Body of pancreas (tissue), 4 donors: ENCODE results near the gene SVIL. TPM values are rescaled to one million over a fixed set of nuclear protein-coding genes. Genes with fewer than 3 reads are reported as not detected.

Experiments used
- ATAC-seq: fragments of 150-250 bp; one replicate; pipeline ENCODE4 v1.9.1; 2016
- DNase-seq, 4 donors: peaks; one replicate each; pipeline ENCODE4 v3.0.0-alpha.2; 2019
- H3K27ac ChIP-seq, 4 donors: fragments of 200-600 bp; sonication (generic); 1 replicate in 3 of 4; 2 replicates in 1 of 4; pipeline versions ENCODE4 v1.5.1 to v1.6.1; 2016 to 2019; ENCODE audit warnings: mild to moderate bottlenecking in 1 of 4, mixed read lengths in 1 of 4, moderate library complexity in 1 of 4
- H3K27me3 ChIP-seq, 2 donors: fragments of 200-600 bp; sonication (generic); one replicate each; pipeline ENCODE4 v1.6.0; 2016; ENCODE audit warnings: mild to moderate bottlenecking in 1 of 2
- H3K36me3 ChIP-seq, 2 donors: fragments of 200-600 bp; sonication (generic); replicated peaks in 1 of 2; 2 replicates each; pipeline ENCODE4 v1.5.1; 2016; ENCODE audit warnings: low read depth in 2 of 2; ENCODE audit not compliant: insufficient read depth in 1 of 2
- H3K4me1 ChIP-seq: fragments of 200-600 bp; sonication (generic); one replicate; pipeline ENCODE4 v1.6.0; 2016
- H3K4me3 ChIP-seq, 2 donors: fragments of 200-600 bp; sonication (generic); 1 replicate in 1 of 2; 2 replicates in 1 of 2; pipeline ENCODE4 v1.5.1; 2016 to 2019
- H3K9me3 ChIP-seq, 3 donors: fragments of 200-600 bp; sonication (generic); 1 replicate in 2 of 3; 2 replicates in 1 of 3; pipeline ENCODE4 v1.5.1; 2016
- POLR2A ChIP-seq, 3 donors: fragments of 450-650 bp; IDR thresholded peaks; one replicate each; pipeline ENCODE4 v1.6.1; 2016; ENCODE audit warnings: antibody characterized with exemption in 3 of 3, mild to moderate bottlenecking in 2 of 3
- whole genome bisulfite sequencing, 2 donors: methylation state at CpG; one replicate each; pipeline ENCODE4 v1.1.5; 2017; 5-methylcytosine and 5-hydroxymethylcytosine counted together
- intact Hi-C: fragments of 100-400 bp; cut with DNase I; formaldehyde crosslinking; loops from one replicate; pipeline ENCODE4 v1.15.1; 2023
- total RNA-seq, 2 donors: library from RNA; depleted of rRNA; stranded (reverse); fragments of >200 nt; gene quantifications; one replicate each; pipeline ENCODE4 v1.1.0, GENCODE V29; 2016
- TF ChIP-seq, protein P1 (sequence below), 7 experiments: fragments of 450-650 bp in 4 of 7; fragments of 200-600 bp in 3 of 7; sonication (generic) in 3 of 7; IDR thresholded peaks; one replicate each; pipeline ENCODE4 v1.5.1; 2016 to 2019; ENCODE audit warnings: antibody characterized with exemption in 7 of 7

SVIL gene
- total RNA-seq, 2 donors from 2014 or later = 25.4 to 41.2 TPM

DNA sequence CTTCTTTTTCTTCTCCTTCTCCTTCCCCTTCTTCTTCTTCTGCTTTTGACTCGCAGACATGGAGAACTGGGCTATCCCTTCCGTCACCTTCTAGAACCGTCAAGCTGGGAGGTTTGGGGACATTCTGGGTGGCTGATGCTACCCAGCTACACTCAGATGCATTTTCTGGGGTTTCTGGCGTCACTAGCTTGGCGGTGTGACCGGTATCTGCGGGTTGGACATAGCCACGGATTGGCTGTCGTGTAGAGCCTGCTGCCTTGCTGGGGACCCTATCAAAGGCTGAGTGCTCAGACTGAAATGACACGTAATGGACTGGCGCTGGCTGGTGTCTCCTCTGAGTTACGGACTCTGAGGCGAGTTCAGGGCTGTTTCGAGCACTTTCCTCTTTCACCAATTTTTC lies 101.7 kb downstream of the SVIL start:
- Histone ChIP-seq H3K4me1 (peaks cover 41% of the 10 kb centered on the region), H3K4me3 (no peak overlapping the region), H3K36me3 (no peaks in the 10 kb centered on the region), H3K9me3 (no peaks in the 10 kb centered on the region), H3K27ac (peak overlapping the region; percentile 1 to 90 (median 86)), H3K27me3 (no peaks in the 10 kb centered on the region)
- TF ChIP-seq POLR2A (IDR thresholded peaks at IDR 0.05) = no peak
- TF ChIP-seq, protein P1, sequence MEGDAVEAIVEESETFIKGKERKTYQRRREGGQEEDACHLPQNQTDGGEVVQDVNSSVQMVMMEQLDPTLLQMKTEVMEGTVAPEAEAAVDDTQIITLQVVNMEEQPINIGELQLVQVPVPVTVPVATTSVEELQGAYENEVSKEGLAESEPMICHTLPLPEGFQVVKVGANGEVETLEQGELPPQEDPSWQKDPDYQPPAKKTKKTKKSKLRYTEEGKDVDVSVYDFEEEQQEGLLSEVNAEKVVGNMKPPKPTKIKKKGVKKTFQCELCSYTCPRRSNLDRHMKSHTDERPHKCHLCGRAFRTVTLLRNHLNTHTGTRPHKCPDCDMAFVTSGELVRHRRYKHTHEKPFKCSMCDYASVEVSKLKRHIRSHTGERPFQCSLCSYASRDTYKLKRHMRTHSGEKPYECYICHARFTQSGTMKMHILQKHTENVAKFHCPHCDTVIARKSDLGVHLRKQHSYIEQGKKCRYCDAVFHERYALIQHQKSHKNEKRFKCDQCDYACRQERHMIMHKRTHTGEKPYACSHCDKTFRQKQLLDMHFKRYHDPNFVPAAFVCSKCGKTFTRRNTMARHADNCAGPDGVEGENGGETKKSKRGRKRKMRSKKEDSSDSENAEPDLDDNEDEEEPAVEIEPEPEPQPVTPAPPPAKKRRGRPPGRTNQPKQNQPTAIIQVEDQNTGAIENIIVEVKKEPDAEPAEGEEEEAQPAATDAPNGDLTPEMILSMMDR (IDR thresholded peaks at IDR 0.05) = no peak
- intact Hi-C loops = no loop called here
- ATAC-seq (no peak), DNase-seq (no peak)
- WGBS, 2 donors = 76 to 89% methylated on average over 13 to 14 of the region's 14 CpGs

DNA sequence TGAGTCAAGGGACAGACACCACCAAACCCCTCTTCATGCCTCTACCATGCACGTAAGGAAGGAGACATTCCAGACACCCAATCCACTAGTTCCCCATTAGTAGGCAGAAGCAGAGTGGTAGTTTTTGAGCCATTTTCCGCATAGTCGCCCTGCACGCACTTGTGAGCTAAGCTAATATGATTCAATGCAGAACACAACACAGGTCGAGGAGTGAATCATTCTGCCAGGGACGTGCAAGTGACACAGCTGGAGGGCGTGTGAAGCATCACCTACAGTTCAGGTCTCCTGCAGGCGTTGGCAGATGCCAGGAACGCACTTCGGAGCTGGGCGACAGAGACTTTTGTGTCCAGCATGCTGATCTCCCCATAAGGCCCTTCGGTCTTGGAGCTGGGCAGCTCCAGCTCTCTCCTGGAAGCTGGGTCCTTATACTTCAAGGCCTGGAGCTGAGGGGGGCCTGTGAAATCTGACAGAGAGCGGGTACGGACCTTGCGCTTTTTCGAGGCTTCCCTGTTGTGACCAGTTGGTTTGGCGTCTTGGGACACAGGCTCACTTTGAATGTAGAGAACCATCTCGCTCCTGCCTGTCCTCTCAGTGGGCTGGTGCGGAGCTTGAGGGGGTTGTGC lies 102.4 kb downstream of the SVIL start:
- Histone ChIP-seq H3K9me3 (no peaks in the 10 kb centered on the region), H3K27me3 (no peaks in the 10 kb centered on the region), H3K4me3 (no peak overlapping the region), H3K4me1 (peaks cover 41% of the 10 kb centered on the region), H3K36me3 (no peaks in the 10 kb centered on the region), H3K27ac (peak overlapping the region in 1 of 4 donors; percentile 88)
- TF ChIP-seq, protein P1 (IDR thresholded peaks at IDR 0.05) = no peak
- TF ChIP-seq POLR2A (IDR thresholded peaks at IDR 0.05) = no peak
- ATAC-seq (no peak), DNase-seq (no peak)
- intact Hi-C loops = no loop called here
- 87 to 94% methylated on average over 17 to 19 of the region's 19 CpGs for WGBS, 2 donors

DNA sequence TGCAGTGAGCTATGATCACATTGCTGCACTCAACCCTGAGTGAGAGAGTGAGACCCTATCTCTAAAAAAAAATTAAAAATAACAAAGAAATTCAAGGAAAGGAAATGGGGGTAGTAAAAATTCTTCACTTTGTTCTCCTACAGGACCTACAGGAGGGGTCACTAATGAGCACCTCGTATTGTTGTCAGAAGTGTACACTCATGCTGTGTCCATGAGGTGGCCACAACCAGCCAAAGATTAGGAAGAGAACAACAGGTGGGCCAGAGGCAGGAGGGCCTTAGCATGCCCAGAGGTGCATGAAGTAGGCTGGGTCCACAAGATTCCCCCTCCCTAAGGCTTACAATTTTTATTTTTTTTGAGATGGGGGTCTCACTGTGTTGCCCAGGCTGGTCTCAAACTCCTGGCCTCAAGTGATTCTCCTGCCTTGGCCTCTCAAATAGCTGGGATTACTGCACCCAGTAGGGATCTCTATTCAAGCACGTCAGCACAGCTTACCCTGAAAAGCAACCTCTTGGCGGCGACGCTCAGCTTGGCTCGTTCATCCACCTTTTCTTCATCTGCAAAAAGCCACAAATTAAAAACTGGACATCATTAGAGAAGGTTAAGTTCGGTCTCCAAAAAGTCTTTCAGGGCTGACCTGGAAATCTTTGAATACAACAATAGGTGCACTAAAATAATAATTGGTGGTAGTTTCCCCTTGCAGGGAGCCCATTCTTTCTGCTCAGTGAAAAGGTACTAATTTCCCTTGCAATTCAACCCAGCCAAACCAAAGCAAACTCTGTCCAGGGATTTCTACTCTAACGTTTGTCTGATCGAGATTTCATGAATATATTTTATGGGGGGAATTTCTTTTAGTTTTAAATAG lies 104.4 kb downstream of the SVIL start:
- Histone ChIP-seq H3K27me3 (no peaks in the 10 kb centered on the region), H3K4me3 (no peak overlapping the region), H3K9me3 (no peaks in the 10 kb centered on the region), H3K36me3 (no peaks in the 10 kb centered on the region), H3K27ac (no peak overlapping the region), H3K4me1 (peaks cover 29% of the 10 kb centered on the region)
- ATAC-seq (no peak), DNase-seq (no peak)
- intact Hi-C loops = no loop called here
- TF ChIP-seq, protein P1 (IDR thresholded peaks at IDR 0.05) = peak in 1 of 7 experiments; percentile 13
- TF ChIP-seq POLR2A (IDR thresholded peaks at IDR 0.05) = no peak
- whole genome bisulfite sequencing, 2 donors = 79 to 84% methylated on average over 9 of the region's 9 CpGs

DNA sequence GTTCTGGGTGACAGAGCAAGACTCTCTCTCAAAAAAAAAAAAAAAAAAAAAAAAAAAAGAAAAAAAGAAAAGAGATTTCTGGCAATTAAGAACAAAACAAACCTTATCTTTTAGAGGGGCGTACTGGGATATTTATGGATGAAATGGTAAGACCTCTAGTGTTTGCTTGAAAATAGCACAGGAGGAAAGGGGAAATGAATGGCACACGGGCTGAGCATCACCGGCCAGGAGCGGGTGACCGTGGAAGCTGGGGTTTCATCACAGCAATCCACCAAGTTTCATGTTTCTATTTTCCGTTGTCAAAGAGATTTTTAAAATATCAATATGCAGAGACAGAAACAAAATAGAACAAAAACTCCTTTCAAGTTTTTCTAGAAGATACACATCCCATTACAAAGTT lies 105.6 kb downstream of the SVIL start:
- WGBS, 2 donors = 74 to 92% methylated on average over 6 of the region's 6 CpGs

More for the DNA sequence above, 105.6 kb downstream of the SVIL start:
- H3K4me3 ChIP-seq = no peak overlapping the region
- intact Hi-C loops = no loop called here
- no peak overlapping the region for H3K27ac ChIP-seq
- H3K4me1 ChIP-seq = peaks cover 17% of the 10 kb centered on the region
- ATAC-seq = no peak
- H3K9me3 ChIP-seq = no peaks in the 10 kb centered on the region
- no peaks in the 10 kb centered on the region for H3K27me3 ChIP-seq
- H3K36me3 ChIP-seq = no peaks in the 10 kb centered on the region
- TF ChIP-seq, protein P1 (IDR thresholded peaks at IDR 0.05) = no peak
- no peak for TF ChIP-seq POLR2A (IDR thresholded peaks at IDR 0.05)
- DNase-seq = no peak
